Activated naive CD8-positive, alpha-beta T cell treated with anti-CD3 and anti-CD28 coated beads for 36 hours (primary cell): ENCODE data around the gene NUDT3. TPM values are rescaled to one million over a fixed set of nuclear protein-coding genes. Genes with fewer than 3 reads are reported as not detected.

Experiments
- DNase-seq: peaks from one replicate; pipeline ENCODE4 v3.0.0; 2021
- H3K27ac Mint-ChIP-seq: one replicate; pipeline ENCODE4 v1.8.0; 2022; ENCODE audit warnings: mild to moderate bottlenecking, moderate library complexity, mixed read lengths
- H3K27me3 Mint-ChIP-seq: one replicate; pipeline ENCODE4 v1.8.0; 2022; ENCODE audit warnings: mild to moderate bottlenecking, mixed read lengths
- H3K36me3 Mint-ChIP-seq: one replicate; pipeline ENCODE4 v1.8.0; 2021; ENCODE audit warnings: mild to moderate bottlenecking, mixed read lengths
- H3K4me1 Mint-ChIP-seq: one replicate; pipeline ENCODE4 v1.8.0; 2021; ENCODE audit warnings: mixed read lengths
- H3K4me3 Mint-ChIP-seq: one replicate; pipeline ENCODE4 v1.8.0; 2022; ENCODE audit warnings: mild to moderate bottlenecking, moderate library complexity, mixed read lengths
- H3K9me3 Mint-ChIP-seq: one replicate; pipeline ENCODE4 v1.8.0; 2022; ENCODE audit warnings: mixed read lengths
- total RNA-seq, 2 experiments: library from RNA; stranded (reverse); gene quantifications; one replicate each; pipeline ENCODE4 v1.2.3, GENCODE V29; 2021

Gene NUDT3
- 10 to 100 TPM; 18.1 to 18.3 TPM for total RNA-seq

DNA sequence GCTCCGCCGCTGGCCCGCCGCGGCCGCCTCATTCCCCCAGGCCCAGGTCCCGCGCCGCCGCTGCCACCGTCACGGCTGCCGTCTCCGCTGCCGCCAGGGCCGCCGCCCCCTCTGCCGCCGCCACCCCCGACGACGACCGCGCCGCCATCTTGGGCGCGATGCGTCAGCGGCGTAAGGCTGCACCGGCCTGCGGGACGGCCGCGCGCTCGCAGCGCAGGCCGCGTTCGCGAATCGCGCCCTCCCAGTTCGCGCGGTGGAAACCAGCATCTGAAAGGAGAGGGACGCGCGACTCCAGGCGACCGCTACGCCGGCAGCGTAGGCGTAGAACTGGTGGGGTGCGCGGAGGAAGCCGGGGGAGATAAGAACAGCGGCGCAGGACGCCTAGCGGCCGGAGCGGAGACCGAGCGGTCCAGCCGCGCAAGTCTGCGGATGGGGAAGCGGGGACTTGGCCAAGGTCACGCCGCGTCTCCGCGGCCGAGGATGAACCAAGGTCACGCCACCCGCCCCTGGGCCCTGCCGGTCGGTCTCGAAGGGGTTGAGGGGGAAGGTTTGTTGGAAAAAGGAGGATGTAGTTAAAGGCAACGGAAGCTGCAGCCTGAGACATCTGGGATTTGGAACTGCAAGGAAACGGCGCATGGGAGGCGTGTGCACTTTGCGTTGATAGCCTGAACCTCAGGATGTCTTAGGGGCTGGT is at the start of gene NUDT3:
NUDT3 (minus strand) TSS at position 173 of the 694 bp plus-strand sequence. CDS start 307 bp downstream, outside the sequence.
- Mint-ChIP-seq H3K4me3 (peak within 1 kb of the TSS; percentile 93), H3K36me3 (peaks cover 6% of the 10 kb centered on the region), H3K27me3 (no peaks in the 10 kb centered on the region), H3K9me3 (peaks cover 3% of the 10 kb centered on the region), H3K27ac (peak within 1 kb of the TSS; percentile 94), H3K4me1 (peaks cover 19% of the 10 kb centered on the region)
- peak; percentile 95 for DNase-seq

DNA sequence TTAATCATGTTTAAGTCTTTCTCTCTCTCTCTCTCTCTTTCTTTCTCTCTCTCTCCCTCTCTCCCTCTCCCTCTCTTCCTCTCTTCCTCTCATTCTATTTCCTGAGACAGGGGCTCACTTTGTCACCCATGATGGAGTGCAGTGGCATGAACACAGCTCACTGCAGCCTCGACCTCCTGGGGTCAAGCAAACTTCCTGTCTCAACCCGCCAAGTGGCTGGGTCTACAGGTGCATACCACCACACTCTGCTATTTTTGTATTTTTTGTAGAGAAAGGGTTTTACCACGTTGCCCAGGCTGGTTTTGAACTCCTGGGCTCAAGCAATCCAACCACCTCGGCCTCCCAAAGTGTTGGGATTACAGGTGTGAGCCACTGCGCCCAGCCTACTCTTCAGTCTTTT is 49.1 kb upstream of the NUDT3 start:
- H3K27me3 Mint-ChIP-seq = no peaks in the 10 kb centered on the region
- H3K27ac Mint-ChIP-seq = no peak overlapping the region
- peaks cover 5% of the 10 kb centered on the region for H3K9me3 Mint-ChIP-seq
- no peaks in the 10 kb centered on the region for H3K4me1 Mint-ChIP-seq
- no peak overlapping the region for H3K4me3 Mint-ChIP-seq
- H3K36me3 Mint-ChIP-seq = no peaks in the 10 kb centered on the region
- no peak for DNase-seq

DNA sequence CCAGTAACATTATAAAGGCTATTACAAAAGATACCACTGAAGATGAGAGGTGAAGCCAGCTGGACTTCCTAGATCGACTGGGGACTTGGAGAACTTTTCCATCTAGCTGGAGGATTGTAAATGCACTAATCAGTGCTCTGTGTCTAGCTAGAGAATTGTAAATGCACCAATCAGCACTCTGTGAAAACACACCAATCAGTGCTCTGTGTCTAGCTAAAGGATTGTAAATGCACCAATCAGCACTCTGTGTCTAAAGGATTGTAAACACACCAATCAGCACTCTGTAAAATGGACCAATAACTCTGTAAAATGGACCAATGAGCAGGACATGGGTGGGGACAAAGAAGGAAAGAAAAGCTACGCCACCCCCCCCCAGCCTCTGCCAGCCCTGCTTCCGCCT is 47.0 kb upstream of the NUDT3 start:
- Mint-ChIP-seq H3K4me3 (no peak overlapping the region), H3K36me3 (no peaks in the 10 kb centered on the region), H3K9me3 (peaks cover 5% of the 10 kb centered on the region), H3K27ac (no peak overlapping the region), H3K4me1 (no peaks in the 10 kb centered on the region), H3K27me3 (no peaks in the 10 kb centered on the region)
- DNase-seq = no peak

DNA sequence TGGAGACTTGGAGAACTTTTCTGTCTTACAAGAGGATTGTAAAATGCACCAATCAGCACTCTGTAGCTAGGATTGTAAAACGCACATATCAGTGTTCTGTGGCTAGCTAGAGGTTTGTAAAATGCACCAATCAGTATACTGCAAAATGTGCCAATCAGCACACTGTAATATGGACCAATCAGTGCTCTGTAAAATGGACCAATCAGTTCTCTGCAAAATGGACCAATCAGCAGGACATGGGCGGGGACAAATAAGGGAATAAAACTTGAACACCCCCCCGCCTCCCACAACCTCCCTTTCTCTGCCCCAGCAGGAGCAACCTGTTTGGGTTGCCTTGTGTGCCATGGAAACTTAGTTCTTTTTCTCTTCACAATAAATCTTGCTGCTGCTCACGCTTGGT is 46.2 kb upstream of the NUDT3 start:
- Mint-ChIP-seq H3K27me3 (no peaks in the 10 kb centered on the region), H3K4me3 (no peak overlapping the region), H3K4me1 (no peaks in the 10 kb centered on the region), H3K27ac (no peak overlapping the region), H3K9me3 (peaks cover 5% of the 10 kb centered on the region), H3K36me3 (no peaks in the 10 kb centered on the region)
- no peak for DNase-seq

DNA sequence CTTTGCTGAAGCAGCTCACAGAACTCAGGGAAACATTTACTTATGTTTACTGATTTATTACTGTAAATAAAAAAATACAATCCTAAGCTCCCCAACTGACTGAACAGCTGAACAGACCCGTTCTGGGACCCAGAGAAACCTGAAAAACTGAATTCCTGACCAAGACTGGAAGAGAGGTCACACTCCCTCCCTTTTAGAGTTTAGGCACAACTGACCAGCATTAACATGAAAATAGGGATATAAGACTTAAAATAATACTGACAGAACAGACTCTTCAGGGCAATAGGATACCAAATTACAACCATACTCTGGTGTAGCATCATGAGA is 45.1 kb upstream of the NUDT3 start:
- no peak for DNase-seq
- Mint-ChIP-seq H3K36me3 (no peaks in the 10 kb centered on the region), H3K4me3 (no peak overlapping the region), H3K9me3 (peaks cover 5% of the 10 kb centered on the region), H3K27ac (no peak overlapping the region), H3K27me3 (no peaks in the 10 kb centered on the region), H3K4me1 (no peaks in the 10 kb centered on the region)

DNA sequence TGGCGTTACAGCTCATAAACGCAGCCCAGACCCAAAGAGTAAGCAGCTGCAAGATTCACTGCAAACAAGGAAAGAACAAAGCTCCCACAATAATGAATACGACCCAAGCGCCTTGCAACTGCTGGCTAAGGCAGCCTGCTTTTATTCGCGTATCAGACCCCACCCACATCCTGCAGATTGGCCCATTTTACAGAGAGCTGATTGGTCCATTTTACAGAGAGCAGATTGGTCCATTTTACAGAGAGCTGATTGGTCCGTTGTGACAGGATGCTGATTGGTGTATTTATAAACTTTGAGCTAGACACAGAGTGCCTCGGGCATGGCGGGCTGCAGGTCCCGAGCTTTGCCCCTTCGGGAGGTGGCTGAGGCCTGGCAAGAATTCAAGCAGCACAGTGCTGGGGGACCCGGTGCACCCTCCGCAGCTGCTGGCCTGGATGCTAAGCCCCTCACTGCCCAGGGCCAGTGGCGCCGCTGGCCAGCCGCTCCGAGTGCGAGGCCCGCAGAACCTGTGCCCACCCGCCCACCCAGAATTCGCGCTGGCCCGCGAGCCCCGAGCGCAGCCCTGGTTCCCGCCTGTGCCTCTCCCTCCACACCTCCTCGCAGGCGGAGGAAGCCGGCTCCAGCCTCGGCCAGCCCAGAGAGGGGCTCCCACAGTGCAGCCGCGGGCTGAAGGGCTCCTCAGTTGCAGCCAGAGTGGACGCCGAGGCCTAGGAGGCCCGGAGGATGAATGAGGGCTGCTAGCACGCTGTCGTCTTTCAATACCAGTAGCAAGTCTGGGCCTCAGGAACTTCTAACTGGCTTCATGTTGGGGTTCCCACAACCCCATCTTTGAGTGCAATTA is 44.6 kb upstream of the NUDT3 start:
- no peaks in the 10 kb centered on the region for H3K27me3 Mint-ChIP-seq
- H3K36me3 Mint-ChIP-seq = no peaks in the 10 kb centered on the region
- H3K9me3 Mint-ChIP-seq = peaks cover 5% of the 10 kb centered on the region
- DNase-seq = no peak
- no peak overlapping the region for H3K4me3 Mint-ChIP-seq
- no peak overlapping the region for H3K27ac Mint-ChIP-seq
- no peaks in the 10 kb centered on the region for H3K4me1 Mint-ChIP-seq

DNA sequence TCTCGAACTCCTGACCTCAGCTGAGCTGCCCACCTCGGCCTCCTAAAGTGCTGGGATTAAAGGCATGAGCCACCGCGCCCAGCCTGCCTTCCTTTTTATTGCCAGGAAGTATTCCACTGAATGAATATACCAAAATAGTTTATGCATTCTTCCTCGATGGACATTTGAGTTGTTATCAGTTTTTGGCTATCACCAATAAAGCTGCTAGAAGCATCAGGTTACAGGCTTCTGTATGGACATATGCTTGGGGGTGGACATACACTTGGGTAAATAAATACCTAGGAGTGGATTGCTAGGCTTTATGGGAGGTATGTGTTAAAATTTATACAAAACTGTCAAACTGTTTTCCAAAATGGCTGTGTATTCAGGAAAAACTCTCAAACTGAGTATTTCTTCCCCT is 43.4 kb upstream of the NUDT3 start:
- no peaks in the 10 kb centered on the region for H3K4me1 Mint-ChIP-seq
- no peaks in the 10 kb centered on the region for H3K27me3 Mint-ChIP-seq
- H3K36me3 Mint-ChIP-seq = no peaks in the 10 kb centered on the region
- peaks cover 5% of the 10 kb centered on the region for H3K9me3 Mint-ChIP-seq
- no peak overlapping the region for H3K4me3 Mint-ChIP-seq
- no peak for DNase-seq
- no peak overlapping the region for H3K27ac Mint-ChIP-seq

DNA sequence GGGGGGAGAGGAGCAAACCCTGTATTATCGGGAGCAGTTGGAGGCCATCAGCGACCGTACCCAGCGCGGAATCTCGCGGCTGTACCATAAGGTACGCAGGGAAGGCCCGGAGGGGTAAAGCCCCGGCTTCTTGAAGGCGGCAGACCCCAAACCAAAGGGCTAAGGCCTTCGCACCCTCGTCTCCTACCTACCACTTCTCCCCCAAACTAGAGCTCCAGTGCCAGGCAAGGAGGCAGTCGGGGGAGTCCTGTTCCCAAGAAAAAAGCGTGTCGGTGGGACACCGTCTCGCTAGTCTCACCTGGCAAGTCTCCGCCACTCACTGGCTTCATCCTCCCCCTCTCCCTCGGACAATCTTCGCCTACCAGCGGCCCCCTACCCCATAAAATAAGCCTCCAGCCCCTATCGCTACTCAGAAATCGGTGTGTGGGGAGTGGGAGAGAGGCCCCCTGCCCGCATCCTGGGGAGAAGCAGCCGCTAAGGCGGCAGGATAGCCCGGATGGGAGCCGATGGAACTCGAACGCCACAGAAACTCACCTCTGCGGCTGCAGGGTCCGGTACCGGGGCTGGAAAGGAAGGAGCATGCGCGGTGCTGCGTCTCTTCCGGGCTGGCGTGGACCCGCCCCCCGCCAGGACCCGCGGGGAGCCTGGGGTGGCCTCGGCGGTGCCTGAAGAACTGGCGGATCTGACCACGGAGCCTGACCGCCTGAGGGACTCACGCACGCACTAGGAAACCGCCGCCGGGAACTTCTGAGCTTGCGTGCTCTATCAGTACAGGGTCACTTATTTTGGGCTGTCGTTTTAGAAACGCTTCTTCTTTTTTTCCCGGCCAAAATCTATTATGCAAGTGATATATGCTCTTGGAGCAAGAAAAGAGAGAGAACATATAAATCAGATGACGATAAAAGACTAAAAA is 33.3 kb upstream of the NUDT3 start, which contains the start of gene RPS10:
RPS10 (minus strand) TSS at position 572 of the 913 bp plus-strand sequence. CDS start 848 bp downstream, outside the sequence.
- Mint-ChIP-seq H3K4me3 (peak within 1 kb of the TSS; percentile 98), H3K27ac (peak within 1 kb of the TSS; percentile 100), H3K27me3 (no peaks in the 10 kb centered on the region), H3K9me3 (no peaks in the 10 kb centered on the region), H3K36me3 (peaks cover 45% of the 10 kb centered on the region), H3K4me1 (peaks cover 35% of the 10 kb centered on the region)
- peak; percentile 93 for DNase-seq

DNA sequence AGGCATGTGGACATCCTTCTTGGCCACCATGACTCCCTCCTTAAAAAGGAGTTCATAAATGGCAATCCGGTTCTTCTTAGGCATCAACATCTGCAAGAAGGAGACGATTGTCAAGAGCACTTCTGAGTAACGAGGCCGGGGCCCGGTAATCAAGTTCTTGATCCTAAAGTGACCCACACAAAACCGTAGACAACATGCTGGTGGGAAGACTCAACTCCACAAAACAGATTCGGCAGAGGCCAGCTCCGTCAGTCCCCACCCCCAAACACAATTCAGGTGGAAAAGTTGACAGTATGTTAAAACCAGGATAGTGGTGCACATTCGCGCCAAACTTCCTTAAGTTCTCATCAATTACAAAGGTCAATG is 32.6 kb upstream of the NUDT3 start:
- peak overlapping the region; percentile 100 for H3K27ac Mint-ChIP-seq
- no peaks in the 10 kb centered on the region for H3K27me3 Mint-ChIP-seq
- no peak for DNase-seq
- peak overlapping the region; percentile 98 for H3K4me3 Mint-ChIP-seq
- peaks cover 51% of the 10 kb centered on the region for H3K36me3 Mint-ChIP-seq
- no peaks in the 10 kb centered on the region for H3K9me3 Mint-ChIP-seq
- H3K4me1 Mint-ChIP-seq = peaks cover 37% of the 10 kb centered on the region

DNA sequence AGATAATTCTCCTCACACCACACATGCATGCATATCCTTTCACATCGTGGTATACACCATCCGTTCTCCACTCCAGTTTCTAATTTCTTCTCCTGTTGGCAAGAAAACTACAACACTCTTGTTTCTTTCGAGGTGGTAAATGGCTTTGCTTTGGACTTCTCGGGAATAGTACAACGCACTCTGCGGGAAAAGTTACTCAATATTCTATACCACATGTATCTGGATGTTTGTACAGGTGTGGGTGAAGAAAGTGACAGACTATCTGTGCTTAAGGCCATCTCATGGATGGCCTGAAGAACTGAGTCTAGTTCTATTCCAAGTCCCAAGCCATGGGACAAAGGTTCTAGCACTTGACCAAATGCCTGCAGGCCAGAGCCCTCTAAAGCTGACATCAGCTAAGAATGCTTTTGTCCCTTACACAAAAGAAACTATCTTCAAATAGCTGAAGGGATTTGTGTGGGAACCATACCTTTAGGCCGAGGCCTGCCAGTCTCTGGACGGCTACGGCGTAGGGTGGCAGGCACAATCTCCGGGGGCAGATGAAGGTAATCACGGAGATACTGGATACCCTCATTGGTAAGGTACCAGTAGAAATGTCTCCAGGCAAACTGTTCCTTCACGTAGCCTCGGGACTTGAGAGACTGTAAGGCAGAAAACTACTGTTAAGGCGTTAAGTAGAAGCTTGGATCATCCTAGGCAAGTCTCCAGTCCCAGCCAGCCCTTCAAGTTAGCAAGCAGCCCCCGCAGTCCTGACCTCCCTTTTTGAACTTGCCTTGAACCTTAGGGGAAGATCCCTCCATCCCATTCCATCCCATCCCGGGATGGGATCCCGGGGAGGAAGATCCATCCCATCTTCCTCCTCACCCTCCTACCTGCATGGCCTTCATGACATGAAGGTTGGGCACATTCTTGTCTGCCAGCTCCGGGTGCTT is 32.0 kb upstream of the NUDT3 start:
- Mint-ChIP-seq H3K9me3 (no peaks in the 10 kb centered on the region), H3K4me1 (peaks cover 39% of the 10 kb centered on the region), H3K4me3 (peak overlapping the region; percentile 98), H3K36me3 (peaks cover 54% of the 10 kb centered on the region), H3K27me3 (no peaks in the 10 kb centered on the region), H3K27ac (peak overlapping the region; percentile 100)
- no peak for DNase-seq

DNA sequence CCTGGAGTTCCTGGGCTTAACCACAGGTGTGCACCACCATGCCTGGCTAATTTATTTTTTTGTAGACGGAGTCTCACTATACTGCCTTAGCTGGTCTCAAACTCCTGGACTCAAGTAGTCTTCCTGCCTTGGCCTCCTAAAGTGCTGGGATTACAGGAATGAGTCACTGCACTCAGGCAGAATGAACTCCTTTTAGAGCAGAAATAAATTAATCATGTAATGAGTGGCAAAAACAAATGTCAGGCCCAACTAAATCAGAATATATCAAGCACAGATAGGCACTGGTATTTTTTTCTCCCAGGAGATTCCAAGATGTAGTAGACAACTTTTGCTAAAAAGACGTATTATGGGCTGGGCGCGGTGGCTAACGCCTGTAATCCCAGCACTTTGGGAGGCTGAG is 30.8 kb upstream of the NUDT3 start:
- Mint-ChIP-seq H3K27me3 (no peaks in the 10 kb centered on the region), H3K9me3 (no peaks in the 10 kb centered on the region), H3K4me1 (peaks cover 41% of the 10 kb centered on the region), H3K27ac (peak overlapping the region; percentile 76), H3K36me3 (peaks cover 61% of the 10 kb centered on the region), H3K4me3 (peak overlapping the region; percentile 98)
- DNase-seq = no peak

DNA sequence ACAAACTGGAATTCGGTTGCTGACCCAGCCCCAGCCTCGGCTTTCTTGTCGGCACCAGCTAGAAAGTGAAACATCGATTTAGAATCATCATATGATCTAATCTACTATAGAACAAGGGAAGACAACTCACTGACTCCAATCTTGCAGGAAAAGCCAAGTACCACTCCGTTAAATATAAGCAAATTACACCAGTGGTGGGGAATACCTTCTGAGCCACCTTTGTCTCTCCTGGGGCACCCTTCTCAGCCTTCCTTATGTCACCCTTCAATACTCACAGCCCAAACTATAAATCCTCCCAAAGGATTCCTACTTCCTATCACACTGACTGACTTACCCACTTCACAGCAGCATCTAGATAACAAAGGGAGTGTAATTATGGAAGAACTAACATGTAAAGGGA is 25.9 kb upstream of the NUDT3 start:
- Mint-ChIP-seq H3K27ac (peak overlapping the region; percentile 26), H3K4me1 (peaks cover 52% of the 10 kb centered on the region), H3K36me3 (peaks cover 62% of the 10 kb centered on the region), H3K4me3 (no peak overlapping the region), H3K27me3 (no peaks in the 10 kb centered on the region), H3K9me3 (no peaks in the 10 kb centered on the region)
- DNase-seq = no peak

DNA sequence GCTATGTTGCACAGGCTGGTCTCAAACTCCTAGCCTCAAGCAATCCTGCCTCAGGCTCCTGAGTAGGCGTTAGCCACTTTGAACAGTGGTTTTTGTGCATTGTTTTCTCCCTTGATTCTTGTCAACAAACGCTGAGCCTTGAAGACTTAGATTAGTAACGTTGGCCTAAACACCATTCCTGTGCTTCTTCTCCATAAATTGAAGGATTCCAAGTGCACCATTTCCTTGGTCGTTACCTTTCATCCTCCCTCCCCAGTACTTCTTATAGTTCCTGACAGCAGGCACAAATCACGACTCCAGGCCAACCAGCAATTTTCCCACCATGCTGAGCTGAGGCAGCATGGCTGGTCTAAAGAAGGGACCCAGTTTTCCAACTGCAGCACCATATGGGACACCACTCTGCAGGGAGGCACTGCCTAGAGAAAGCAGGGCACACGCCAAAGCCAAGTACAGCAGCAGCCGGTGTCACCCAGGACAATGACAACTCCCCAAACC is 24.5 kb upstream of the NUDT3 start:
- H3K9me3 Mint-ChIP-seq = no peaks in the 10 kb centered on the region
- no peak overlapping the region for H3K4me3 Mint-ChIP-seq
- H3K27me3 Mint-ChIP-seq = no peaks in the 10 kb centered on the region
- H3K4me1 Mint-ChIP-seq = peaks cover 45% of the 10 kb centered on the region
- peak overlapping the region; percentile 15 for H3K27ac Mint-ChIP-seq
- no peak for DNase-seq
- H3K36me3 Mint-ChIP-seq = peaks cover 58% of the 10 kb centered on the region
